B cell (primary cell): Measurements from ENCODE around the gene CATSPER3. TPM values are rescaled to one million over a fixed set of nuclear protein-coding genes. Genes with fewer than 3 reads are reported as not detected.

Experiments used
- ATAC-seq: fragments of 200-7000 bp; cut with Tn5 transposase; one replicate; pipeline ENCODE4 v1.10.0; 2021; ENCODE audit warnings: low read depth, mild to moderate bottlenecking, moderate number of reproducible peaks, moderate library complexity
- CTCF ChIA-PET: fragments of 350-600 bp; sonication (Branson Sonifier 250); formaldehyde crosslinking; loops from one replicate; lab custom pipeline; 2021; ENCODE audit warnings: antibody characterized with exemption, inconsistent platforms; lab: Charles Lee
- POLR2A ChIA-PET: fragments of 350-600 bp; sonication (Branson Sonifier 250); formaldehyde crosslinking; loops from one replicate; lab custom pipeline; 2021; ENCODE audit warnings: antibody characterized with exemption; lab: Charles Lee
- DNase-seq: peaks from one replicate; pipeline ENCODE4 v3.0.0; 2013
- H2AFZ ChIP-seq: 2 replicates; pipeline ENCODE4 v1.6.1; 2012; ENCODE audit warnings: mild to moderate bottlenecking, low read depth, low read length; ENCODE audit not compliant: insufficient read depth, poor library complexity, severe bottlenecking
- H3K27ac ChIP-seq, 2 donors: 1 replicate in 1 of 2; 2 replicates in 1 of 2; pipeline ENCODE4 v1.5.1; 2012 to 2013; ENCODE audit warnings: low read length in 2 of 2, mild to moderate bottlenecking in 2 of 2, moderate library complexity in 1 of 2
- H3K27me3 ChIP-seq, 4 experiments: fragments of 200-600 bp in 1 of 4; sonication (generic) in 1 of 4; replicated peaks in 1 of 4; 1 replicate in 2 of 4; 2 replicates in 2 of 4; pipeline versions ENCODE4 v1.6.1 to v1.7.0; 2013 to 2016; ENCODE audit warnings: low read length in 3 of 4, mild to moderate bottlenecking in 2 of 4, mixed read lengths in 1 of 4, moderate library complexity in 1 of 4; ENCODE audit not compliant: insufficient read depth in 4 of 4, control insufficient read depth in 3 of 4; ENCODE audit errors: control extremely low read depth in 1 of 4
- H3K36me3 ChIP-seq, 2 experiments: replicated peaks in 1 of 2; 1 replicate in 1 of 2; 2 replicates in 1 of 2; pipeline versions ENCODE4 v1.6.1 to v1.7.1; 2013; ENCODE audit warnings: low read length in 1 of 2; ENCODE audit not compliant: insufficient read depth in 2 of 2, control insufficient read depth in 1 of 2; ENCODE audit errors: control extremely low read depth in 1 of 2, extremely low read depth in 1 of 2
- H3K4me1 ChIP-seq, 2 donors: fragments of 200-600 bp in 1 of 2; sonication (generic) in 1 of 2; 1 replicate in 1 of 2; 2 replicates in 1 of 2; pipeline versions ENCODE4 v1.5.1 to v1.6.1; 2013 to 2017; ENCODE audit warnings: low read length in 2 of 2; ENCODE audit not compliant: control insufficient read depth in 2 of 2, insufficient read depth in 2 of 2
- H3K4me2 ChIP-seq: replicated peaks from 2 replicates; pipeline ENCODE3; 2012; ENCODE audit warnings: mild to moderate bottlenecking, low read depth, low read length; ENCODE audit not compliant: poor library complexity, severe bottlenecking
- H3K4me3 ChIP-seq, 5 experiments: fragments of 200-600 bp in 1 of 5; sonication (generic) in 1 of 5; 1 replicate in 3 of 5; 2 replicates in 2 of 5; pipeline versions ENCODE4 v1.5.1 to v1.7.0; 2011 to 2016; ENCODE audit warnings: low read length in 4 of 5, mild to moderate bottlenecking in 4 of 5, low read depth in 2 of 5, control low read depth in 1 of 5, moderate library complexity in 1 of 5; ENCODE audit not compliant: insufficient read depth in 1 of 5; ENCODE audit errors: control extremely low read depth in 1 of 5, extremely low read depth in 1 of 5
- H3K79me2 ChIP-seq: fragments of 200-600 bp; sonication (generic); one replicate; pipeline ENCODE4 v1.6.0; 2016; ENCODE audit warnings: low read length; ENCODE audit not compliant: control insufficient read depth, insufficient read depth
- H3K9ac ChIP-seq: fragments of 200-600 bp; sonication (generic); 2 replicates; pipeline ENCODE4 v1.6.1; 2017; ENCODE audit warnings: mild to moderate bottlenecking, low read length, moderate library complexity
- H3K9me3 ChIP-seq, 3 donors: one replicate each; pipeline versions ENCODE4 v1.6.1 to v1.7.1; 2013; ENCODE audit warnings: low read length in 2 of 3; ENCODE audit not compliant: control insufficient read depth in 2 of 3, insufficient read depth in 1 of 3; ENCODE audit errors: control extremely low read depth in 1 of 3
- H4K20me1 ChIP-seq: 2 replicates; pipeline ENCODE4 v1.6.0; 2012; ENCODE audit warnings: mild to moderate bottlenecking, low read length; ENCODE audit not compliant: insufficient read depth, control insufficient read depth, poor library complexity, severe bottlenecking
- H3K27ac Mint-ChIP-seq: one replicate; pipeline ENCODE4 v1.8.0; 2021; ENCODE audit warnings: mixed read lengths
- H3K27me3 Mint-ChIP-seq: one replicate; pipeline ENCODE4 v1.8.0; 2021; ENCODE audit warnings: mixed read lengths
- H3K4me1 Mint-ChIP-seq: one replicate; pipeline ENCODE4 v1.8.0; 2021; ENCODE audit warnings: mixed read lengths
- H3K4me3 Mint-ChIP-seq: one replicate; pipeline ENCODE4 v1.8.0; 2021; ENCODE audit warnings: mixed read lengths
- H3K9me3 Mint-ChIP-seq: one replicate; pipeline ENCODE4 v1.8.0; 2022; ENCODE audit warnings: mixed read lengths; ENCODE audit not compliant: insufficient read depth
- CTCF ChIP-seq: fragments of 200-600 bp; IDR thresholded peaks from one replicate; pipeline ENCODE4 v1.8.0; 2022; ENCODE audit warnings: antibody characterized with exemption, mild to moderate bottlenecking
- EZH2 ChIP-seq: IDR thresholded peaks from 2 replicates; pipeline ENCODE4 v1.6.1; 2012; ENCODE audit warnings: borderline replicate concordance, low read depth, mild to moderate bottlenecking, moderate library complexity, low read length; ENCODE audit not compliant: insufficient read depth, poor library complexity, severe bottlenecking
- WGBS: methylation state at CpG from one replicate; pipeline ENCODE4 v1.1.5; 2013; ENCODE audit warnings: missing lambda C conversion rate; ENCODE audit not compliant: insufficient coverage; 5-methylcytosine and 5-hydroxymethylcytosine counted together
- intact Hi-C: fragments of 100-400 bp; cut with micrococcal nuclease; formaldehyde crosslinking; loops from one replicate; pipeline ENCODE4 v1.10.0; 2022
- polyA plus RNA-seq: library from polyadenylated mRNA; depleted of rRNA; stranded (reverse); fragments of >200 nt; gene quantifications from 2 replicates; pipeline ENCODE4 v1.2.3, GENCODE V29; 2012
- total RNA-seq, 2 donors: library from RNA; stranded (reverse); fragments of 120-200 nt in 1 of 2; gene quantifications; 1 replicate in 1 of 2; 2 replicates in 1 of 2; pipeline versions ENCODE4 v1.2.3 to v1.2.4, GENCODE V29; 2013 to 2022

Gene CATSPER3
- total and polyA plus RNA-seq, 2 donors (not counting 1 experiment from before 2014, with no cell fraction given): 0.79 to 1.3 TPM

DNA sequence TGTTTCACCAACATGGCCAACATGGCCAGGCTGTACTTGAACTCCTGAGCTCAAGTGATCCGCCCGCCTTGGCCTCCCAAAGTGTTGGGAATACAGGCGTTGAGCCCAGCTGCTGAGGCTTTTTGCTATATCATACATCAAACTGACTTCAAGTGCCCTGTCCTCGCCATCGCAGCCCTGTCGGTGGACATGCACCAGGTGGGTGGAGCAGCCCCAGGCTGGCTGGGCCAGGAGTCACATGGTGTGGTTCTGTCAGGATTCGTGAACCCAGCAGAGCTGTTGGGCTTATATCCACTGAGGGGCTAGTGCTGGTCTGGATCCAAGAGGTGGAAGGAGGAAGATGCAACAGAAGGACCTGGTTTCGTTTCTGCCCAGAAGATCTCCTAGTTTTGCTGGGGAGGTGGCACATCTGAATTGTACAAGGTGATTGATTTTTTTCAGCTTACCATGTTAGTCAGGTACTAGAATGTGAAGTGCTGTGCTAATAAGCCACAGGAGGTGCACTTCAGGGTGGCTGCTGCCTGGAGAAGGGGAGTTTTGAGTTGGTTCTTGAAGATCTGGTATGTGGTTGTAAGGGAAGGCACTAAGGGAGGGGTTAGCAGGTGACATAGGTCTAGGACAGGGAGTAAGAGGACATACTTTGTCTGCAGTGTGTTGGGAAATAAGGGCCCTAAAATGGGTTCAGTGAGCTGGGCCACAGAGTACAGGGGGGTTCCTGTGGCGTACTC is 46.7 kb upstream of the CATSPER3 start:
- intact Hi-C loops: no loop called here
- WGBS: 94% methylated on average over 5 of the region's 9 CpGs
- POLR2A ChIA-PET: no interaction called here
- CTCF ChIA-PET: interaction anchor here (6.7 kb wide), 1 partner anchor 271 kb away, joined by 44 read pairs; no protein-coding TSS in a partner anchor
- no peaks in the 10 kb centered on the region for H3K9me3 Mint-ChIP-seq
- Histone ChIP-seq H3K4me2 (no peak overlapping the region), H3K4me3 (no peak overlapping the region), H3K27ac (no peak overlapping the region), H3K4me1 (no peaks in the 10 kb centered on the region), H3K79me2 (peaks cover 15% of the 10 kb centered on the region), H4K20me1 (no peaks in the 10 kb centered on the region), H3K9ac (no peak overlapping the region), H2AFZ (no peak overlapping the region), H3K27me3 (no peaks in the 10 kb centered on the region), H3K36me3 (peaks cover 4 to 27% of the 10 kb centered on the region in 2 experiments), H3K9me3 (no peaks in the 10 kb centered on the region)
- TF ChIP-seq CTCF (no peak), EZH2 (no peak)
- H3K4me3 Mint-ChIP-seq: no peak overlapping the region
- ATAC-seq (no peak), DNase-seq (no peak)
- H3K4me1 Mint-ChIP-seq: no peaks in the 10 kb centered on the region
- H3K27ac Mint-ChIP-seq: no peak overlapping the region
- H3K27me3 Mint-ChIP-seq: no peaks in the 10 kb centered on the region

GRCh38 chr5:134932508-134932907 is 35.2 kb upstream of the CATSPER3 start:
- H4K20me1 ChIP-seq: no peaks in the 10 kb centered on the region

More at GRCh38 chr5:134932508-134932907, 35.2 kb upstream of the CATSPER3 start:
- DNase-seq (no peak), ATAC-seq (no peak)
- H3K9me3 Mint-ChIP-seq: no peaks in the 10 kb centered on the region
- H3K27me3 Mint-ChIP-seq: no peaks in the 10 kb centered on the region
- H3K27ac ChIP-seq: no peak overlapping the region
- H3K4me1 ChIP-seq: no peaks in the 10 kb centered on the region
- intact Hi-C loops: no loop called here
- no peaks in the 10 kb centered on the region for H3K9me3 ChIP-seq
- no peak overlapping the region for H3K4me3 Mint-ChIP-seq
- H3K27ac Mint-ChIP-seq: no peak overlapping the region
- TF ChIP-seq EZH2: no peak
- ChIA-PET POLR2A (no interaction called here), CTCF (interaction anchor here (0.6 kb wide), 1 partner anchor 33 kb away, joined by 3 read pairs; no protein-coding TSS in a partner anchor)
- no peaks in the 10 kb centered on the region for H3K4me1 Mint-ChIP-seq
- 100% methylated on average over 1 of the region's 3 CpGs for WGBS
- peaks cover 3 to 30% of the 10 kb centered on the region in 2 experiments for H3K36me3 ChIP-seq
- no peak overlapping the region for H2AFZ ChIP-seq
- no peak overlapping the region for H3K4me3 ChIP-seq
- no peak overlapping the region for H3K4me2 ChIP-seq
- H3K27me3 ChIP-seq: no peaks in the 10 kb centered on the region
- H3K9ac ChIP-seq: no peak overlapping the region
- H3K79me2 ChIP-seq: no peaks in the 10 kb centered on the region
